ENCODE measurements around the gene CTDSPL2.

GRCh38 chr15:44568338-44568737 is 140.9 kb downstream of the CTDSPL2 start:
- TF ChIP-seq CTCF (IDR thresholded peaks at IDR 0.05 in 2 of 3, conservative IDR thresholded peaks at IDR 0.05 in 1 of 3; ENCODE audit: control insufficient read depth in 2 of 3, extremely low read depth in 1 of 3, insufficient read depth in 1 of 3, low read depth in 3 of 3, low read length in 3 of 3): no peak
- TF ChIP-seq GABPA (IDR thresholded peaks at IDR 0.05; ENCODE audit: low read depth): no peak
- no peak for TF ChIP-seq TCF12 (IDR thresholded peaks at IDR 0.05; ENCODE audit: low read depth, low read length)
- TF ChIP-seq POLR2A (IDR thresholded peaks at IDR 0.05; ENCODE audit: low read depth, low read length): no peak; the same call in 1 of the 2 replicates
- no peak for TF ChIP-seq EZH2 (IDR thresholded peaks at IDR 0.05; ENCODE audit: borderline replicate concordance, control insufficient read depth, low read depth, low read length)
- no peak for TF ChIP-seq MYC (IDR thresholded peaks at IDR 0.05; ENCODE audit: insufficient read depth, insufficient read length, insufficient replicate concordance, low read length, severe bottlenecking)
- TF ChIP-seq HDAC2 (IDR thresholded peaks at IDR 0.05): no peak
- no peak for TF ChIP-seq USF2 (IDR thresholded peaks at IDR 0.05; ENCODE audit: borderline replicate concordance, low read depth, low read length)
- no peak for TF ChIP-seq IRF3 (IDR thresholded peaks at IDR 0.05)
- TF ChIP-seq REST (IDR thresholded peaks at IDR 0.05; ENCODE audit: low read depth, low read length): no peak

Data from GM12878 (cell line).